WTC11 (cell line): Measurements from ENCODE around the gene G2E3.

Source experiments
- CTCF ChIP-seq: fragments of 200-600 bp; IDR thresholded peaks from 2 replicates; pipeline ENCODE4 v1.8.0; 2022; ENCODE audit warnings: antibody characterized with exemption
- IRF2 ChIP-seq: sonication (generic); formaldehyde crosslinking; IDR thresholded peaks from 2 replicates; pipeline ENCODE4 v1.8.0; 2022; ENCODE audit warnings: low read depth, missing genetic modification reagents, borderline replicate concordance

DNA sequence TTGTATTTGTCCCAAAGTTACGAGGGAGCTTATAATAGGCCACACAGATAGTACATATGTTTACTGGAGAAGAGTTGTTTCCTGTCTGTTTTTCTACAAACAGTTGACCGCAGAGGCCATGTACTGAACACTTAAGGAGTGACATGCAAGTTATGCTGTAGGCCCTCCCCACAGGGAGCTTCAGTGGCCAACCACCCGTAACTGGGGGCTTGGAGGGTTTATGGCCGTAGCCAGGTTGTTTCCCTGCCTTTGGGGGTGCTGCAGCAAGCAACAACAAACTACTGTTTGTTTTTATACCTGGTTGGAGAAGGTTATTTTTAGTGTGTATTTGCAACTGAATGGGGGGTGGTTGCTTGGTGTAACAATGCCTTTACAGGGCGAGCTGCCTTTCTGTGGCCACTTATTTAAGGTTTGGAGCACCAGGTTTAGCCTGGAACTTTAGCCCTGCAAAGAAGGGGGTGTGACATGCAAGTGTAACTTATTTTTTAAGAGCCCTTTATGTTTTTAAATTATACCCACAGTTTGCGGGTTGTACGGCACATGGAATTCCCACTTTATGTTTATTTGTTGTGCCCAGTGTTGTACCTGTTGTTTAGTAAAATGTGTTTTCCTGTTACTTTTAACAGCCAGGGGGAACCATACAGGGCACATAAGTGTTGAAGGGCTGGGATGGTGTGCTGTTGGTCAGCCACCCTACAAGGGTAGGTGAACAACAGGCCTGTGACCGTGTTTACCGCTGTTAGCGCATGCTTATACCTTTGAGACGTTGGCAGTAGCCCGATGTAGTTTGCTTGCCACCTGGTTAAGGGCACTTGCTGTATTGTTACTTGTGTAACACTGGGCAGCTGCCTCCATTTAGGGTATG lies 29.9 kb upstream of the G2E3 start:
- TF ChIP-seq IRF2 (CRISPR knock-in tag): no peak
- no peak for TF ChIP-seq CTCF
